Esophagus squamous epithelium (tissue), 4 donors: ENCODE results near the gene GMPS.

Source experiments
- POLR2A ChIP-seq, 4 donors: fragments of 450-650 bp; IDR thresholded peaks; one replicate each; pipeline ENCODE4 v1.6.1; 2017; ENCODE audit warnings: antibody characterized with exemption in 4 of 4, mild to moderate bottlenecking in 4 of 4, moderate library complexity in 3 of 4
- TF ChIP-seq, protein P1 (sequence below), 6 experiments: fragments of 450-650 bp in 4 of 6; fragments of 200-600 bp in 2 of 6; sonication (generic) in 2 of 6; IDR thresholded peaks; one replicate each; pipeline ENCODE4 v1.5.1; 2016 to 2019; ENCODE audit warnings: antibody characterized with exemption in 6 of 6, mild to moderate bottlenecking in 4 of 6, moderate library complexity in 4 of 6

DNA sequence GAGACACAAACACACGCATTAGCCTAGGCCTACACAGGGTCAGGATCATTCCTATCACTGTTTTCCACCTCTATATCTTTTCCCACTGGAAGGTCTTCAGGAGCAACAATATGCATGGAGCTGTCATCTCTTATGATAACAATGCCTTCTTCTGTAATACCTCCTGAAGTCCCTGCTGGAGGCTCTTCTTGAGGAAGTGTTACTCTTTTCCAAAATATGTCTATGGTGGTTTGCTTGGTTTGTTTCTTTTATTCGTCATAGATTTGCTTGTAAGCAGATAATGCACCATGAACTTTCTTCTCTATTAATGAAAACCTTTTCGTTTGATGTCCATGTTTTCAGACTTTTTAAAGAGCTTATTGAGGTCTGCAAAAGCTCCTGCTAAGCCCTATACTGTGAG is 109.3 kb downstream of the GMPS start:
- TF ChIP-seq, protein P1, sequence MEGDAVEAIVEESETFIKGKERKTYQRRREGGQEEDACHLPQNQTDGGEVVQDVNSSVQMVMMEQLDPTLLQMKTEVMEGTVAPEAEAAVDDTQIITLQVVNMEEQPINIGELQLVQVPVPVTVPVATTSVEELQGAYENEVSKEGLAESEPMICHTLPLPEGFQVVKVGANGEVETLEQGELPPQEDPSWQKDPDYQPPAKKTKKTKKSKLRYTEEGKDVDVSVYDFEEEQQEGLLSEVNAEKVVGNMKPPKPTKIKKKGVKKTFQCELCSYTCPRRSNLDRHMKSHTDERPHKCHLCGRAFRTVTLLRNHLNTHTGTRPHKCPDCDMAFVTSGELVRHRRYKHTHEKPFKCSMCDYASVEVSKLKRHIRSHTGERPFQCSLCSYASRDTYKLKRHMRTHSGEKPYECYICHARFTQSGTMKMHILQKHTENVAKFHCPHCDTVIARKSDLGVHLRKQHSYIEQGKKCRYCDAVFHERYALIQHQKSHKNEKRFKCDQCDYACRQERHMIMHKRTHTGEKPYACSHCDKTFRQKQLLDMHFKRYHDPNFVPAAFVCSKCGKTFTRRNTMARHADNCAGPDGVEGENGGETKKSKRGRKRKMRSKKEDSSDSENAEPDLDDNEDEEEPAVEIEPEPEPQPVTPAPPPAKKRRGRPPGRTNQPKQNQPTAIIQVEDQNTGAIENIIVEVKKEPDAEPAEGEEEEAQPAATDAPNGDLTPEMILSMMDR (IDR thresholded peaks at IDR 0.05), result no peak
- TF ChIP-seq POLR2A (IDR thresholded peaks at IDR 0.05), result no peak
